SK-N-SH (cell line): ENCODE measurements around the gene GALNTL6. TPM values are rescaled to one million over a fixed set of nuclear protein-coding genes. Genes with fewer than 3 reads are reported as not detected.
A peak's percentile ranks its signal among the peaks of the same experiment; 100 is the strongest.

ENCODE experiments used
- CTCF ChIA-PET: fragments of 300-600, 350-600 bp; formaldehyde crosslinking; extraction: SDS; loops from one replicate; lab custom pipeline; 2021; lab: Yijun Ruan, JAX
- POLR2A ChIA-PET: fragments of 350-600 bp; sonication (Branson Sonifier 250); formaldehyde crosslinking; extraction: SDS; loops from one replicate; lab custom pipeline; 2020; ENCODE audit warnings: antibody characterized with exemption, inconsistent platforms; lab: Yijun Ruan, JAX
- DNase-seq: peaks from one replicate; pipeline ENCODE4 v3.0.0; 2012
- H2AFZ ChIP-seq: fragments of 200-600 bp; sonication (generic); 2 replicates; pipeline ENCODE4 v1.8.1; 2016; ENCODE audit warnings: antibody characterized with exemption, mild to moderate bottlenecking, low read depth
- H3F3A ChIP-seq: fragments of 200-600 bp; sonication (generic); replicated peaks from 2 replicates; pipeline ENCODE3; 2016; ENCODE audit warnings: antibody characterized with exemption, mild to moderate bottlenecking; ENCODE audit not compliant: insufficient read depth
- H3K27ac ChIP-seq, 2 experiments: fragments of 200-500 bp in 1 of 2; fragments of 200-600 bp in 1 of 2; sonication (Bioruptor generic) in 1 of 2; sonication (generic), shearing (Covaris generic) in 1 of 2; 2 replicates each; pipeline versions ENCODE4 v1.5.1 to v1.6.1; 2014 to 2016; ENCODE audit warnings: low read depth in 2 of 2, inconsistent platforms in 1 of 2, low read length in 1 of 2, mild to moderate bottlenecking in 1 of 2, mixed read lengths in 1 of 2
- H3K27me3 ChIP-seq: fragments of 200-600 bp; sonication (generic), shearing (Covaris generic); 2 replicates; pipeline ENCODE4 v1.6.1; 2016; ENCODE audit warnings: mixed run types; ENCODE audit not compliant: insufficient read depth
- H3K36me3 ChIP-seq, 2 experiments: fragments of 200-500 bp in 1 of 2; fragments of 200-600 bp in 1 of 2; sonication (Bioruptor generic) in 1 of 2; sonication (generic) in 1 of 2; replicated peaks in 1 of 2; 2 replicates each; pipeline versions ENCODE3 to v1.5.1; 2014 to 2016; ENCODE audit warnings: low read length in 1 of 2, mild to moderate bottlenecking in 1 of 2; ENCODE audit not compliant: insufficient read depth in 2 of 2, control insufficient read depth in 1 of 2
- H3K4me1 ChIP-seq, 2 experiments: fragments of 200-500 bp in 1 of 2; fragments of 200-600 bp in 1 of 2; sonication (Bioruptor generic) in 1 of 2; sonication (generic), shearing (Covaris generic) in 1 of 2; 2 replicates each; pipeline versions ENCODE4 v1.5.1 to v1.6.1; 2014 to 2016; ENCODE audit warnings: low read depth in 1 of 2, low read length in 1 of 2, mixed run types in 1 of 2; ENCODE audit not compliant: insufficient read depth in 2 of 2, control insufficient read depth in 1 of 2
- H3K4me2 ChIP-seq: fragments of 200-600 bp; sonication (generic), shearing (Covaris generic); 2 replicates; pipeline ENCODE4 v1.6.1; 2017; ENCODE audit warnings: mixed run types
- H3K4me3 ChIP-seq, 2 experiments: fragments of 200-500 bp in 1 of 2; fragments of 200-600 bp in 1 of 2; sonication (Bioruptor generic) in 1 of 2; sonication (generic), shearing (Covaris generic) in 1 of 2; 2 replicates each; pipeline versions ENCODE4 v1.5.1 to v1.8.1; 2014 to 2016; ENCODE audit warnings: low read depth in 2 of 2, inconsistent platforms in 1 of 2, low read length in 1 of 2, mild to moderate bottlenecking in 1 of 2, mixed read lengths in 1 of 2, moderate library complexity in 1 of 2
- H3K79me2 ChIP-seq: fragments of 200-600 bp; sonication (generic); 2 replicates; pipeline ENCODE4 v1.8.1; 2017; ENCODE audit warnings: mild to moderate bottlenecking; ENCODE audit not compliant: insufficient read depth
- H3K9ac ChIP-seq: fragments of 200-600 bp; sonication (generic); 2 replicates; pipeline ENCODE4 v1.6.1; 2017; ENCODE audit warnings: mixed run types
- H3K9me2 ChIP-seq: fragments of 200-600 bp; sonication (generic); 2 replicates; pipeline ENCODE4 v1.6.1; 2017; ENCODE audit warnings: mixed run types
- H3K9me3 ChIP-seq: fragments of 200-600 bp; sonication (generic); 2 replicates; pipeline ENCODE4 v1.6.1; 2017; ENCODE audit warnings: mixed run types, mild to moderate bottlenecking, moderate library complexity
- H4K20me1 ChIP-seq: fragments of 200-600 bp; sonication (generic); 2 replicates; pipeline ENCODE4 v1.6.1; 2017; ENCODE audit warnings: mild to moderate bottlenecking, mixed run types; ENCODE audit not compliant: insufficient read depth
- ELF1 ChIP-seq: IDR thresholded peaks from 2 replicates; pipeline ENCODE4 v1.4.0; 2012
- EP300 ChIP-seq, 2 experiments: IDR thresholded peaks; 2 replicates each; pipeline versions ENCODE4 v1.4.0 to v1.6.1; 2012; ENCODE audit warnings: borderline replicate concordance in 1 of 2, low read depth in 1 of 2, low read length in 1 of 2
- FOSL2 ChIP-seq: IDR thresholded peaks from 2 replicates; pipeline ENCODE4 v1.4.0; 2012; ENCODE audit warnings: low read depth, mild to moderate bottlenecking, moderate library complexity, borderline replicate concordance
- GABPA ChIP-seq: IDR thresholded peaks from 2 replicates; pipeline ENCODE4 v1.4.0; 2012; ENCODE audit warnings: low read depth, mild to moderate bottlenecking
- JUND ChIP-seq: IDR thresholded peaks from 2 replicates; pipeline ENCODE4 v1.4.0; 2012
- MXI1 ChIP-seq: IDR thresholded peaks from 2 replicates; pipeline ENCODE4 v1.6.1; 2012; ENCODE audit warnings: mild to moderate bottlenecking, low read depth, low read length, improper control_type of control experiment
- NRF1 ChIP-seq: IDR thresholded peaks from 2 replicates; pipeline ENCODE4 v1.6.1; 2012; ENCODE audit warnings: low read depth, mild to moderate bottlenecking, low read length
- PBX3 ChIP-seq: IDR thresholded peaks from 2 replicates; pipeline ENCODE4; 2012
- RFX5 ChIP-seq: IDR thresholded peaks from 2 replicates; pipeline ENCODE4 v1.6.1; 2012; ENCODE audit warnings: mild to moderate bottlenecking, improper control_type of control experiment, low read length
- TCF12 ChIP-seq: IDR thresholded peaks from 2 replicates; pipeline ENCODE4 v1.4.0; 2012
- YY1 ChIP-seq: IDR thresholded peaks from 2 replicates; pipeline ENCODE4 v1.4.0; 2012; ENCODE audit warnings: low read depth, mild to moderate bottlenecking
- ZBTB33 ChIP-seq: IDR thresholded peaks from 2 replicates; pipeline ENCODE4 v1.4.0; 2012; ENCODE audit warnings: low read depth, borderline replicate concordance
- WGBS: methylation state at CpG from one replicate; pipeline ENCODE4 v1.1.6; 2017; ENCODE audit warnings: low lambda C conversion rate; 5-methylcytosine and 5-hydroxymethylcytosine counted together
- polyA plus RNA-seq, 3 experiments: library from polyadenylated mRNA; depleted of rRNA; stranded (reverse); fragments of >200 nt; gene quantifications; 2 replicates each; pipeline ENCODE4 v1.2.3, GENCODE V29; 2012
- TF ChIP-seq, protein P1 (sequence below): IDR thresholded peaks from 2 replicates; pipeline ENCODE4 v1.4.0; 2012; ENCODE audit warnings: low read depth

GALNTL6 gene
- polyA plus RNA-seq, 1 of the 3 experiments (the other 2 are of a cell fraction), result 0.07 TPM

DNA sequence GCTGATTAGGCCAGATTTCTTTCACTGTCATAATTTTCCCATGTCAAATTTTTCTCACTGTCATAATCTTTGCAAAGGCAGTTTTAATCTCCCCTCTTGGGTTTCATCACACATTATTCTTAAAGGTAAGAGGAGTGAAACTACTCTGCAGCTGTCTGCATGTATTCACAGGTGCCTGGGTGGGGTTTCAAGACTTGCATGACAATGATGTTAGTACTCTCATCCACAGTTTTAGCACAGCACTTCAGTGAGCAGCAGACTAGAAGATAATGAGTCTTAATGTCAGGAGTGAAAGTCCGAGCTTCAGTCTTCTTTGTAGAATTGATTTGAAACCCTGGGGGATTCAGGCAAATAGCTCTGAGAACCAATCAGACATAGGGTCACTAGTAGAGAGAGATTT, 1172.9 kb downstream of the GALNTL6 start:
- Histone ChIP-seq H3K4me2 (no peak overlapping the region), H3K4me3 (no peak overlapping the region; a peak in 1 of 4 replicates), H3K36me3 (no peaks in the 10 kb centered on the region), H3F3A (peaks cover 10% of the 10 kb centered on the region), H2AFZ (0 out of 2 replicates have a peak overlapping the region, but pooled peaks have one; percentile 35), H3K79me2 (no peaks in the 10 kb centered on the region), H4K20me1 (no peaks in the 10 kb centered on the region), H3K9ac (no peak overlapping the region), H3K4me1 (peaks cover 0 to 8% of the 10 kb centered on the region in 2 experiments; a peak in 1 of 4 replicates), H3K27ac (no peak overlapping the region), H3K27me3 (no peaks in the 10 kb centered on the region), H3K9me3 (no peaks in the 10 kb centered on the region), H3K9me2 (no peaks in the 10 kb centered on the region)
- TF ChIP-seq EP300 (IDR thresholded peaks at IDR 0.05; ENCODE audit: borderline replicate concordance in 1 of 2, low read depth in 1 of 2, low read length in 1 of 2), result no peak
- TF ChIP-seq ELF1, result no peak
- TF ChIP-seq JUND, result no peak
- TF ChIP-seq ZBTB33, result no peak
- TF ChIP-seq, protein P1, sequence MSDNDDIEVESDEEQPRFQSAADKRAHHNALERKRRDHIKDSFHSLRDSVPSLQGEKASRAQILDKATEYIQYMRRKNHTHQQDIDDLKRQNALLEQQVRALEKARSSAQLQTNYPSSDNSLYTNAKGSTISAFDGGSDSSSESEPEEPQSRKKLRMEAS, result no peak
- no peak for TF ChIP-seq PBX3
- TF ChIP-seq RFX5, result no peak
- TF ChIP-seq NRF1, result no peak
- TF ChIP-seq FOSL2, result no peak
- no peak for TF ChIP-seq MXI1
- ChIA-PET POLR2A (no interaction called here), CTCF (interaction anchor here (0.6 to 1.3 kb wide), 3 partner anchors 15 to 1300 kb away, joined by 3 read pairs; no protein-coding TSS in a partner anchor)
- no peak for DNase-seq
- 53% methylated on average over 1 of the region's 1 CpG for WGBS

DNA sequence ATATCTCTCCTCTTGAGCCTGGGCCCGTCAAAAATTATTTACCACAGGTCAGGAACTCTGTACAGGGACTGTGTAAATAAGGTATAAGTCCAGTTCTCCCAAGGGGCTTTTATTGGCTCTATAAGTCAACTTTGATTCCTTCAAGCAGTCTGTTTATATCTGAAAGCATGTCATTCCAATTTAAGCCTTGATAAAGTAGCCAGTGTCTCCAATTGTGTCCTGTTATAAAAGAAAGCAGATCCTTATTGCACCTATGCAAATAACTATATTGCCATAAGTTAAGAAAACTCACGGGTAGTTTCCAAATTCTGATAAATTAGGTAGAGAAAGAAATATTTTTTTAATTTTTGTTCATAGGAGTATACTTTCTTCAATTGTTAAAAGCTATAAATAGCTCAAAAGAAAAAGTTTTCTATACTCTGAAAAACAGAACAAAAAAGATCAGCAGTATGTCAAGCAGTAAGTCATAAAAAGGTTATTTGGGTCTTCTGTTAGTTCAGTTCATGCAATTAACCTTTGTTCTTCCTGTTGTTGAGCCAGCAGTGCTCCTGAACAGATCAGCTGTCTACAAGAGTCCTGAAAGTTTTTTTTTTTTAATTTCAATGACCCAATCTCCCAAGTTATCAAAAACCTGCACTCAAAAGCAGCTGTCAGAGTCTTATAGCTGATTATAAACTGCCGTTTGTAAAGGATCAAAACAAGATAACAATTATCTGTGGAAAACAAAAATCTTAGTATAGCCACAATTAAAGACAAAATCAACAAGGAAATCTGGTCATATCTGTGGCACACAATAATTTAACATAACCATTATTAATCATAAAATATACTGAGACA, 1177.0 kb downstream of the GALNTL6 start:
- Histone ChIP-seq H2AFZ (no peak overlapping the region), H3K27ac (no peak overlapping the region), H3F3A (no peaks in the 10 kb centered on the region), H3K9me2 (no peaks in the 10 kb centered on the region), H3K4me1 (no peaks in the 10 kb centered on the region), H3K36me3 (no peaks in the 10 kb centered on the region), H3K27me3 (no peaks in the 10 kb centered on the region), H3K4me2 (no peak overlapping the region), H3K9me3 (no peaks in the 10 kb centered on the region), H3K4me3 (no peak overlapping the region), H3K9ac (no peak overlapping the region), H3K79me2 (no peaks in the 10 kb centered on the region), H4K20me1 (no peaks in the 10 kb centered on the region)
- ChIA-PET POLR2A (no interaction called here), CTCF (no interaction called here)
- WGBS, result 64% methylated on average over 3 of the region's 3 CpGs
- DNase-seq, result no peak
- TF ChIP-seq GABPA (no peak), YY1 (no peak), TCF12 (no peak)
- TF ChIP-seq, protein P1, result no peak
